HepG2 (cell line): ENCODE data around the gene ZNF653. TPM values are rescaled to one million over a fixed set of nuclear protein-coding genes. Genes with fewer than 3 reads are reported as not detected.
A peak's percentile ranks its signal among the peaks of the same experiment; 100 is the strongest.

Experiments used
- ATAC-seq: fragments of 200-7000 bp; cut with Tn5 transposase; 3 replicates; pipeline ENCODE4 v1.9.1; 2020; ENCODE audit warnings: mild to moderate bottlenecking, moderate library complexity
- BruUV-seq: library from RNA; stranded (reverse); fragments of 400-500 nt; replicated peaks from 2 replicates; lab custom pipeline; 2021; lab: Mats Ljungman, UMichigan
- CTCF ChIA-PET: fragments of 300-600 bp; formaldehyde crosslinking; extraction: SDS; loops from one replicate; lab custom pipeline; 2021; ENCODE audit warnings: low total read pairs, inconsistent platforms, low intra/inter-chr PET ratio; lab: Yijun Ruan, JAX
- POLR2A ChIA-PET: fragments of 350-600 bp; sonication (Branson Sonifier 250); formaldehyde crosslinking; loops from one replicate; lab custom pipeline; 2020; ENCODE audit warnings: antibody characterized with exemption, inconsistent platforms; lab: Yijun Ruan, JAX
- DNase-seq: peaks from one replicate; pipeline ENCODE4 v3.0.0-alpha.2; 2015; ENCODE audit warnings: low spot score
- FAIRE-seq: peaks from 3 replicates; lab custom pipeline; 2011; peaks lifted over from hg19 to GRCh38; lab: Jason Lieb, UNC
- H2AFZ ChIP-seq: one replicate; pipeline ENCODE4 v1.6.1; 2011; ENCODE audit warnings: low read length, inconsistent platforms
- H3K27ac ChIP-seq: fragments of 300-600 bp; 3 replicates; pipeline ENCODE4 v1.8.0; 2011; ENCODE audit warnings: mixed run types, mild to moderate bottlenecking, mixed read lengths, low read length, inconsistent platforms; ENCODE audit not compliant: insufficient read depth; ENCODE audit errors: extremely low read length
- H3K27me3 ChIP-seq, 2 experiments: fragments of 200-600 bp in 1 of 2; 2 replicates in 1 of 2; 3 replicates in 1 of 2; pipeline versions ENCODE4 v1.6.0 to v1.8.0; 2011; ENCODE audit warnings: low read length in 2 of 2, mild to moderate bottlenecking in 2 of 2, moderate library complexity in 2 of 2, inconsistent platforms in 1 of 2; ENCODE audit not compliant: insufficient read depth in 2 of 2, control insufficient read depth in 1 of 2
- H3K36me3 ChIP-seq, 2 experiments: fragments of 200-600 bp in 1 of 2; replicated peaks in 1 of 2; 2 replicates in 1 of 2; 3 replicates in 1 of 2; pipeline versions ENCODE4 v1.5.1 to v1.8.0; 2011; ENCODE audit warnings: low read length in 2 of 2, inconsistent platforms in 1 of 2; ENCODE audit not compliant: insufficient read depth in 2 of 2, control insufficient read depth in 1 of 2
- H3K4me1 ChIP-seq: 2 replicates; pipeline ENCODE4 v1.5.1; 2012; ENCODE audit warnings: low read length, inconsistent platforms; ENCODE audit not compliant: insufficient read depth
- H3K4me2 ChIP-seq: 2 replicates; pipeline ENCODE4 v1.6.0; 2011; ENCODE audit warnings: low read depth, low read length, inconsistent platforms
- H3K4me3 ChIP-seq, 3 experiments: fragments of 200-600 bp in 1 of 3; sonication (generic), shearing (Covaris generic) in 1 of 3; replicated peaks in 1 of 3; 2 replicates each; pipeline ENCODE4 v1.5.1; 2011 to 2016; ENCODE audit warnings: low read length in 3 of 3, inconsistent platforms in 2 of 3, low read depth in 2 of 3, mild to moderate bottlenecking in 2 of 3, control low read depth in 1 of 3, mixed read lengths in 1 of 3; ENCODE audit not compliant: insufficient read depth in 1 of 3
- H3K79me2 ChIP-seq: one replicate; pipeline ENCODE4 v1.6.1; 2011; ENCODE audit warnings: low read length, inconsistent platforms; ENCODE audit not compliant: insufficient read depth
- H3K9ac ChIP-seq: 2 replicates; pipeline ENCODE4 v1.6.0; 2011; ENCODE audit warnings: mild to moderate bottlenecking, low read depth, low read length, inconsistent platforms; ENCODE audit not compliant: insufficient read depth
- H3K9me3 ChIP-seq: 2 replicates; pipeline ENCODE4 v1.5.1; 2012; ENCODE audit warnings: mild to moderate bottlenecking, low read length
- H4K20me1 ChIP-seq: 2 replicates; pipeline ENCODE4 v1.6.0; 2011; ENCODE audit warnings: inconsistent platforms, mild to moderate bottlenecking, low read length, moderate library complexity; ENCODE audit not compliant: insufficient read depth
- WGBS: methylation state at CpG from one replicate; pipeline ENCODE4 v1.1.6; 2017; ENCODE audit warnings: low lambda C conversion rate; 5-methylcytosine and 5-hydroxymethylcytosine counted together
- in situ Hi-C: cut with HindIII; loops from 2 replicates; pipeline ENCODE4 v1.10.0; 2017; ENCODE audit warnings: low pct_unique_long_range_greater_than_20kb; ENCODE audit not compliant: extremely low pct_ligation_motif_present
- intact Hi-C: fragments of 100-400 bp; cut with micrococcal nuclease; formaldehyde crosslinking; loops from one replicate; pipeline ENCODE4 v1.10.0; 2022; ENCODE audit not compliant: unreplicated experiment
- polyA plus RNA-seq, 8 experiments: library from polyadenylated mRNA; depleted of rRNA in 3 of 8; stranded (reverse) in 7 of 8; unstranded in 1 of 8; fragments of >200 nt; fragmentation: Illumina TruSeq in 4 of 8; extraction: Trizol in 4 of 8; gene quantifications; 2 replicates each; pipeline versions ENCODE4 v1.2.1 to v1.2.3, GENCODE V29; 2011 to 2016; ENCODE audit warnings: low read depth in 4 of 8, missing spikeins in 1 of 8, mixed read lengths in 1 of 8; ENCODE audit not compliant: insufficient read depth in 1 of 8
- total RNA-seq, 5 experiments: library from RNA; depleted of rRNA; stranded (reverse); fragments of >200 nt; fragmentation: Illumina TruSeq; extraction: Trizol; gene quantifications; 2 replicates each; pipeline ENCODE4 v1.2.3, GENCODE V29; 2016; ENCODE audit warnings: low read depth in 1 of 5
- TF ChIP-seq, protein P1 (sequence below): sonication (generic); formaldehyde crosslinking; IDR thresholded peaks from 2 replicates; pipeline ENCODE4 v1.4.0; 2020; ENCODE audit warnings: missing genetic modification reagents
- TF ChIP-seq, protein P2 (sequence below): sonication (generic); formaldehyde crosslinking; conservative IDR thresholded peaks from 2 replicates; pipeline ENCODE4 v1.4.0; 2020; ENCODE audit warnings: mild to moderate bottlenecking, missing genetic modification reagents, moderate library complexity

The ZNF653 gene
- total and polyA plus RNA-seq, 2 of the 13 experiments (the other 11 are each of a cell fraction or from before 2014, with no cell fraction given), result 4.7 to 7.1 TPM

DNA sequence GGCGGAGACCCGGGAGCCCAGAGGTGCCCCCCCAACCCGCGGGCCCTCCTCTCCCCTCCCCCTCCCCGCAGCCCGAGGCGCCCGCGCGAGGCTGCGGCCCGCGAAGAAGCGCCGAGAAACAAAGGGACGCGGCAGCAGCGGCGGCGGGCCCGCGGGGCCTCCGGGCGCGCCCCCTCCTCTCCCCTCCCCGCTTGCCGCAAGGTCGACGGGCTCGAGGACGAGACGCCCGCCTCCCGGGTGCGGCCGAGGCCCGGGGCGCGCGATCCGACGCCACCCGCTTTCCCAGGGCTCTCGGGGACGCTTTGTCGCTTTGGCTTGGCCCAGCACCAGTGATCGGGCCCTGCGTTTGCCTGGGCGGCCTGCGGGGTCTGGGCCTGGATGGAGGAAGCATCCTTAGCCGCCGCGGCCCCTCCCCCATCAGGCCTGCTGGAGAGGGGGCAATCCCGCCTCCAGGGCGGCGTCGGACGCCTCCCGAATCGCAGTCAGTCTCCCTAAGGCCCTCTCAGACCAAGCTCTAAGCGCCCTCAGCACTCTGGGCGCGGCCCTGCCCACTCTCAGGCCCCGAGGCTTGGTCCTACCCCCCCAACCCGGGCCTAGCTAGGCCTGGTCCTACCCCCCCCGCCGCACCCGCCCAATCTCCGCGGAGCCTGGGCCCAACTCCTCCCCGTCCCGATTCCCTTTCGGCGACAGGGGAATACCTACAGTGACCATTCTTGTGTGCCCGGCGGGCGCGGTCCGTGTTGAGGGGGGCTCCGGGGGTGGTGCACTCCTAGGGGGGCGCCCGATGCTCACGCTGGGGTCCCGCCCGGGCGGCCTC is 25.5 kb downstream of the ZNF653 start:
- peak overlapping the region; percentile 39; the same call in 1 of the 2 replicates for H3K4me2 ChIP-seq

More for the DNA sequence above, 25.5 kb downstream of the ZNF653 start:
- H3K79me2 ChIP-seq, result no peaks in the 10 kb centered on the region
- TF ChIP-seq, protein P1, sequence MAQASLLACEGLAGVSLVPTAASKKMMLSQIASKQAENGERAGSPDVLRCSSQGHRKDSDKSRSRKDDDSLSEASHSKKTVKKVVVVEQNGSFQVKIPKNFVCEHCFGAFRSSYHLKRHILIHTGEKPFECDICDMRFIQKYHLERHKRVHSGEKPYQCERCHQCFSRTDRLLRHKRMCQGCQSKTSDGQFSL (CRISPR knock-in tag), result 0 out of 2 replicates have a peak, but pooled peaks have one; percentile 69
- TF ChIP-seq, protein P2, sequence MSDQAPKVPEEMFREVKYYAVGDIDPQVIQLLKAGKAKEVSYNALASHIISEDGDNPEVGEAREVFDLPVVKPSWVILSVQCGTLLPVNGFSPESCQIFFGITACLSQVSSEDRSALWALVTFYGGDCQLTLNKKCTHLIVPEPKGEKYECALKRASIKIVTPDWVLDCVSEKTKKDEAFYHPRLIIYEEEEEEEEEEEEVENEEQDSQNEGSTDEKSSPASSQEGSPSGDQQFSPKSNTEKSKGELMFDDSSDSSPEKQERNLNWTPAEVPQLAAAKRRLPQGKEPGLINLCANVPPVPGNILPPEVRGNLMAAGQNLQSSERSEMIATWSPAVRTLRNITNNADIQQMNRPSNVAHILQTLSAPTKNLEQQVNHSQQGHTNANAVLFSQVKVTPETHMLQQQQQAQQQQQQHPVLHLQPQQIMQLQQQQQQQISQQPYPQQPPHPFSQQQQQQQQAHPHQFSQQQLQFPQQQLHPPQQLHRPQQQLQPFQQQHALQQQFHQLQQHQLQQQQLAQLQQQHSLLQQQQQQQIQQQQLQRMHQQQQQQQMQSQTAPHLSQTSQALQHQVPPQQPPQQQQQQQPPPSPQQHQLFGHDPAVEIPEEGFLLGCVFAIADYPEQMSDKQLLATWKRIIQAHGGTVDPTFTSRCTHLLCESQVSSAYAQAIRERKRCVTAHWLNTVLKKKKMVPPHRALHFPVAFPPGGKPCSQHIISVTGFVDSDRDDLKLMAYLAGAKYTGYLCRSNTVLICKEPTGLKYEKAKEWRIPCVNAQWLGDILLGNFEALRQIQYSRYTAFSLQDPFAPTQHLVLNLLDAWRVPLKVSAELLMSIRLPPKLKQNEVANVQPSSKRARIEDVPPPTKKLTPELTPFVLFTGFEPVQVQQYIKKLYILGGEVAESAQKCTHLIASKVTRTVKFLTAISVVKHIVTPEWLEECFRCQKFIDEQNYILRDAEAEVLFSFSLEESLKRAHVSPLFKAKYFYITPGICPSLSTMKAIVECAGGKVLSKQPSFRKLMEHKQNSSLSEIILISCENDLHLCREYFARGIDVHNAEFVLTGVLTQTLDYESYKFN, result no peak
- WGBS, result 55% methylated on average over 15 of the region's 86 CpGs
- H3K36me3 ChIP-seq, result no peaks in the 10 kb centered on the region
- H3K27me3 ChIP-seq, result peaks cover 5 to 32% of the 10 kb centered on the region in 2 experiments; a peak in 4 of 5 replicates
- peaks cover 10% of the 10 kb centered on the region; the same call in 1 of the 2 replicates for H4K20me1 ChIP-seq
- no peak overlapping the region for H3K27ac ChIP-seq
- FAIRE-seq (no peak), DNase-seq (no peak), ATAC-seq (no peak)
- no peaks in the 10 kb centered on the region for H3K9me3 ChIP-seq
- ChIA-PET CTCF (no interaction called here), POLR2A (interaction anchor here (0.8 to 1.0 kb wide), 4 partner anchors 11 to 105 kb away, joined by 3 read pairs; partner anchors contain the start of genes ECSIT, ODAD3, PRKCSH and SWSAP1)
- peak overlapping the region; percentile 7 to 37 (median 20); a peak in 2 of 6 replicates for H3K4me3 ChIP-seq
- in situ Hi-C loops (loop anchor here (5.0 kb wide), 1 partner anchor 98 kb away; the partner anchor contains the start of gene EPOR), intact Hi-C loops (no loop called here)
- BruUV-seq, result no TSS peak
- no peak overlapping the region for H2AFZ ChIP-seq
- no peak overlapping the region for H3K9ac ChIP-seq
- peaks cover 17% of the 10 kb centered on the region for H3K4me1 ChIP-seq
